Fibroblast of the aortic adventitia (primary cell): Measurements from ENCODE around the gene GPC1. TPM values are rescaled to one million over a fixed set of nuclear protein-coding genes. Genes with fewer than 3 reads are reported as not detected.
A peak's percentile ranks its signal among the peaks of the same experiment; 100 is the strongest.

Experiments
- DNase-seq: peaks from one replicate; pipeline ENCODE4 v3.0.0-alpha.2; 2010; ENCODE audit warnings: low read depth
- H3K4me3 ChIP-seq: 2 replicates; pipeline ENCODE4 v1.5.1; 2011; ENCODE audit warnings: low read depth, mild to moderate bottlenecking, control low read depth, low read length, moderate library complexity
- CTCF ChIP-seq: IDR thresholded peaks from 2 replicates; pipeline ENCODE4 v1.5.1; 2011; ENCODE audit warnings: mild to moderate bottlenecking, low read length, control low read depth, inconsistent platforms; ENCODE audit not compliant: insufficient read depth
- total RNA-seq: library from RNA; depleted of rRNA; stranded (reverse); fragments of >200 nt; gene quantifications from 2 replicates; pipeline ENCODE4 v1.2.3, GENCODE V29; 2012; ENCODE audit warnings: low replicate concordance

The GPC1 gene
- total RNA-seq, 1 donor = 44.7 TPM

GRCh38 chr2:240511351-240512108 is 76.1 kb downstream of the GPC1 start:
- no peak for TF ChIP-seq CTCF
- no peak for DNase-seq
- H3K4me3 ChIP-seq = no peak overlapping the region

GRCh38 chr2:240512109-240512485 is 76.6 kb downstream of the GPC1 start:
- no peak overlapping the region for H3K4me3 ChIP-seq
- DNase-seq = no peak
- TF ChIP-seq CTCF = no peak

GRCh38 chr2:240512666-240513535 is 77.4 kb downstream of the GPC1 start:
- no peak for TF ChIP-seq CTCF
- DNase-seq = no peak
- no peak overlapping the region for H3K4me3 ChIP-seq

- H3K4me3 ChIP-seq = no peak overlapping the region
- DNase-seq = peak; percentile 82
These were observed 78.3 kb downstream of the GPC1 start for GRCh38 chr2:240513549-240514287.

GRCh38 chr2:240514631-240515030 is 79.2 kb downstream of the GPC1 start:
- TF ChIP-seq CTCF = no peak
- H3K4me3 ChIP-seq = no peak overlapping the region
- DNase-seq = no peak

More at GRCh38 chr2:240513549-240514287, 78.3 kb downstream of the GPC1 start:
- TF ChIP-seq CTCF = peak; percentile 93

- no peak for TF ChIP-seq CTCF
- DNase-seq = no peak
- H3K4me3 ChIP-seq = no peak overlapping the region
These were observed 81.9 kb downstream of the GPC1 start for GRCh38 chr2:240517342-240517741.
